Stomach (tissue), 9 donors: ENCODE results near the gene OSBP2. TPM values are rescaled to one million over a fixed set of nuclear protein-coding genes. Genes with fewer than 3 reads are reported as not detected.

Experiments
- DNase-seq, 2 donors: peaks; one replicate each; pipeline versions ENCODE4 v3.0.0 to v3.0.0-alpha.2; 2013 to 2019
- H3K27ac ChIP-seq, 5 donors: fragments of 200-600 bp in 4 of 5; sonication (generic) in 4 of 5; one replicate each; pipeline ENCODE4 v1.5.1; 2013 to 2019; ENCODE audit warnings: mild to moderate bottlenecking in 1 of 5, moderate library complexity in 1 of 5
- H3K27me3 ChIP-seq, 3 donors: fragments of 200-600 bp; sonication (generic); one replicate each; pipeline ENCODE4 v1.5.1; 2017 to 2019; ENCODE audit warnings: mixed run types in 1 of 3
- H3K36me3 ChIP-seq, 4 donors: fragments of 200-600 bp; sonication (generic); 1 replicate in 3 of 4; 2 replicates in 1 of 4; pipeline ENCODE4 v1.5.1; 2016 to 2019
- H3K4me1 ChIP-seq, 4 donors: fragments of 200-600 bp; sonication (generic); one replicate each; pipeline ENCODE4 v1.5.1; 2016 to 2019
- H3K4me3 ChIP-seq, 4 donors: fragments of 200-600 bp; sonication (generic) in 3 of 4; one replicate each; pipeline ENCODE4 v1.5.1; 2016 to 2019; ENCODE audit warnings: mild to moderate bottlenecking in 1 of 4
- H3K9me3 ChIP-seq, 4 donors: fragments of 200-600 bp; sonication (generic); one replicate each; pipeline ENCODE4 v1.5.1; 2016 to 2019
- EP300 ChIP-seq: sonication (generic); formaldehyde crosslinking; IDR thresholded peaks from one replicate; pipeline ENCODE4 v1.6.1; 2017; ENCODE audit warnings: antibody characterized with exemption
- POLR2A ChIP-seq, 4 donors: fragments of 450-650 bp; IDR thresholded peaks; one replicate each; pipeline ENCODE4 v1.6.1; 2016; ENCODE audit warnings: antibody characterized with exemption in 4 of 4, control low read depth in 2 of 4, mild to moderate bottlenecking in 1 of 4, moderate library complexity in 1 of 4
- POLR2AphosphoS5 ChIP-seq, 3 donors: sonication (generic); formaldehyde crosslinking; IDR thresholded peaks; one replicate each; pipeline ENCODE4 v1.6.1; 2016; ENCODE audit warnings: antibody characterized with exemption in 3 of 3
- WGBS, 5 donors: extraction: QIAGEN DNeasy Blood & Tissue Kit in 3 of 5; methylation state at CpG; one replicate each; pipeline versions ENCODE4 v1.1.5 to v1.1.7; 2013 to 2018; 5-methylcytosine and 5-hydroxymethylcytosine counted together
- intact Hi-C: fragments of 100-400 bp; cut with DNase I; formaldehyde crosslinking; loops from one replicate; pipeline ENCODE4 v1.15.1; 2023; ENCODE audit warnings: low total_unique reads
- polyA plus RNA-seq, 3 donors: library from polyadenylated mRNA; stranded (reverse); fragments of 200-250 nt; gene quantifications; one replicate each; pipeline ENCODE4 v1.2.3, GENCODE V29; 2013
- total RNA-seq, 5 donors: library from RNA; depleted of rRNA; stranded (reverse); fragments of >200 nt; gene quantifications; one replicate each; pipeline versions ENCODE4 v1.1.0 to v1.2.3, GENCODE V29; 2014 to 2016
- TF ChIP-seq, protein P1 (sequence below), 7 experiments: fragments of 450-650 bp in 4 of 7; fragments of 200-600 bp in 3 of 7; sonication (generic) in 3 of 7; IDR thresholded peaks; one replicate each; pipeline ENCODE4 v1.5.1; 2016 to 2019; ENCODE audit warnings: antibody characterized with exemption in 7 of 7, control low read depth in 2 of 7, mild to moderate bottlenecking in 1 of 7
- donor health status: healthy with polysubstance abuse.
- donor health status: Bipolar disorder and iron deficiency.
- donor health status: healthy.

Gene OSBP2
- total and polyA plus RNA-seq, 8 donors: 0.58 to 9.5 (median 1.8) TPM; not detected in 1

DNA sequence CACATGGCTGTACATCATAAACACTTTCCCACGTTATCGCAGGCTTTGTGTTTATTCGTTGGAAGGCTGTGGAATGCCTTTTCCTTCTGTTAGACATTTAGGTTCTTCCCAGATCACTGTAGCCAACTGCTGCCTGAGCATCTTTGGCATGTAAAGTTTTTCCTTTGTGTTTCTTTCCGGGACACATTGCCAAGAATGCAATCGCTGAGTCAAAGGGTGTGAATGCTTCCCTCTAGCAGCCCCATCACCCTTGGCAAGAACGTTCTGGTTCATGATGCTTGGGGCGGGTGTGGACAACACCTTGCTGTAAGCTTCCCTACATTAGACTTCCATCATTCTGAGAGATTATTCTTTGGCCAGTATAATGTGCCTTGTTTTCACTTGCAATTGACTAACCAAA, 136.2 kb downstream of the OSBP2 start:
- 24 to 35% (median 30%) methylated on average over 7 of the region's 7 CpGs for WGBS, 5 donors
- peak; percentile 36 to 55 for DNase-seq
- no peaks in the 10 kb centered on the region for H3K9me3 ChIP-seq
- no peak for TF ChIP-seq EP300
- TF ChIP-seq POLR2AphosphoS5 (IDR thresholded peaks at IDR 0.05): peak in 2 of 3 donors; percentile 55 to 82
- no peak for TF ChIP-seq POLR2A (IDR thresholded peaks at IDR 0.05)
- TF ChIP-seq, protein P1, sequence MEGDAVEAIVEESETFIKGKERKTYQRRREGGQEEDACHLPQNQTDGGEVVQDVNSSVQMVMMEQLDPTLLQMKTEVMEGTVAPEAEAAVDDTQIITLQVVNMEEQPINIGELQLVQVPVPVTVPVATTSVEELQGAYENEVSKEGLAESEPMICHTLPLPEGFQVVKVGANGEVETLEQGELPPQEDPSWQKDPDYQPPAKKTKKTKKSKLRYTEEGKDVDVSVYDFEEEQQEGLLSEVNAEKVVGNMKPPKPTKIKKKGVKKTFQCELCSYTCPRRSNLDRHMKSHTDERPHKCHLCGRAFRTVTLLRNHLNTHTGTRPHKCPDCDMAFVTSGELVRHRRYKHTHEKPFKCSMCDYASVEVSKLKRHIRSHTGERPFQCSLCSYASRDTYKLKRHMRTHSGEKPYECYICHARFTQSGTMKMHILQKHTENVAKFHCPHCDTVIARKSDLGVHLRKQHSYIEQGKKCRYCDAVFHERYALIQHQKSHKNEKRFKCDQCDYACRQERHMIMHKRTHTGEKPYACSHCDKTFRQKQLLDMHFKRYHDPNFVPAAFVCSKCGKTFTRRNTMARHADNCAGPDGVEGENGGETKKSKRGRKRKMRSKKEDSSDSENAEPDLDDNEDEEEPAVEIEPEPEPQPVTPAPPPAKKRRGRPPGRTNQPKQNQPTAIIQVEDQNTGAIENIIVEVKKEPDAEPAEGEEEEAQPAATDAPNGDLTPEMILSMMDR (IDR thresholded peaks at IDR 0.05): no peak
- intact Hi-C loops: no loop called here
- H3K27me3 ChIP-seq: peaks cover 0 to 6% (median 0%) of the 10 kb centered on the region in 3 donors
- H3K27ac ChIP-seq: no peak overlapping the region
- H3K4me3 ChIP-seq: no peak overlapping the region
- peaks cover 0 to 9% (median 3%) of the 10 kb centered on the region in 4 donors for H3K4me1 ChIP-seq
- no peaks in the 10 kb centered on the region for H3K36me3 ChIP-seq

DNA sequence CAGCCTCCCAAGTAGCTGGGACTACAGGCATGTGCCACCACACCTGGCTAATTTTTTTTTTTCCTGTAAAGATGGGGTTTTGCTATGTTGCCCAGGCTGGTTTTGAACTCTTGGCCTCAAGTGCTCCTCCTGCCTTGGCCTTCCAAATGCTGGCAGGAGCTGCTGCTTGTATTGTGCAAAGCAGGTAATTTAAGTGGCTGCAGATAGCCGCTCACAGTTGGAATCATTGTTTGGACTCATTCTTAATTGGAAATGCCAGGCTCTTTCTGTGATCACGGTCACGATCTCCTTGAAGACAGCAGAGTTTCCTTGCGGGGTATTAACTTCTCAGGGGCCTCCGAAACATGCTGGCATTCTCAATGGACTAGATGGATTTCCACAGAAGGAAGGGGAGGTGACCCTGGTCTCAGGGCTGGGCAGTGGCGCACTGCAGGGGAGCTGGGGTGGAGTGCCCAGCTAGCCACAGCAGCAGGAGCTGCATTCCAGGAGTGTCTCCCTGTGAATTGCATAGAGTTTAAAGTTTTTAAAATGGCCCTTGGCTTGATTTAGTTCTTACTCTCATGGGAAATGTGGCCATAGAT, 137.8 kb downstream of the OSBP2 start:
- DNase-seq: no peak
- no peak for TF ChIP-seq EP300
- TF ChIP-seq POLR2AphosphoS5 (IDR thresholded peaks at IDR 0.05): no peak
- TF ChIP-seq POLR2A (IDR thresholded peaks at IDR 0.05): no peak
- TF ChIP-seq, protein P1 (IDR thresholded peaks at IDR 0.05): no peak
- Histone ChIP-seq H3K4me1 (peaks cover 0 to 9% (median 3%) of the 10 kb centered on the region in 4 donors), H3K9me3 (no peaks in the 10 kb centered on the region), H3K36me3 (no peaks in the 10 kb centered on the region), H3K27ac (no peak overlapping the region), H3K4me3 (no peak overlapping the region), H3K27me3 (peaks cover 0 to 6% (median 0%) of the 10 kb centered on the region in 3 donors)
- intact Hi-C loops: no loop called here
- 91 to 98% (median 93%) methylated on average over 6 of the region's 6 CpGs for WGBS, 5 donors

DNA sequence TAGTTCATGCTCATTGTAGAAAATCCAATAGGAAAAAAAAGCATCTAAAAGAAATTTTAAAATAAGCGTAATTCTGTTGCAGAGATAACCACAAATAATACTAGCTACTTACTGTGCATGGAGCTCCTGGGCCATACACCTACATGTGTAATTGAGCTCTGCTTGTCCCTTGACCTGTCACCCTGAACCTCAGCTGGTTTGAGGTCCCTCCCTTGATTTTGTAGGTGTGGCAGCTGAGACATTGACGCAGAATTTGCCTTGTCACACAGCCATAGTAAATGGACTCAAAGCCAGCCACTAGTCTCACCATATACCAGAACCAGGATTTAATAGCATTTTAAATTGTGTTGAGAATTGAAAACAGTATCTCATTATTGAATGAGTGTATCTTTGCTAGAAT, 138.6 kb downstream of the OSBP2 start:
- peak; percentile 12 to 26 for DNase-seq
- H3K27me3 ChIP-seq: peaks cover 0 to 6% (median 0%) of the 10 kb centered on the region in 3 donors
- no peak for TF ChIP-seq EP300
- peak in 1 of 3 donors; percentile 15 for TF ChIP-seq POLR2AphosphoS5 (IDR thresholded peaks at IDR 0.05)
- no peak for TF ChIP-seq POLR2A (IDR thresholded peaks at IDR 0.05)
- TF ChIP-seq, protein P1 (IDR thresholded peaks at IDR 0.05): no peak
- peaks cover 0 to 9% (median 3%) of the 10 kb centered on the region in 4 donors for H3K4me1 ChIP-seq
- 65 to 79% (median 72%) methylated on average over 2 of the region's 2 CpGs for WGBS, 5 donors
- H3K36me3 ChIP-seq: no peaks in the 10 kb centered on the region
- no peak overlapping the region for H3K27ac ChIP-seq
- intact Hi-C loops: no loop called here
- peaks cover 0 to 6% (median 5%) of the 10 kb centered on the region in 4 donors for H3K9me3 ChIP-seq
- no peak overlapping the region for H3K4me3 ChIP-seq

DNA sequence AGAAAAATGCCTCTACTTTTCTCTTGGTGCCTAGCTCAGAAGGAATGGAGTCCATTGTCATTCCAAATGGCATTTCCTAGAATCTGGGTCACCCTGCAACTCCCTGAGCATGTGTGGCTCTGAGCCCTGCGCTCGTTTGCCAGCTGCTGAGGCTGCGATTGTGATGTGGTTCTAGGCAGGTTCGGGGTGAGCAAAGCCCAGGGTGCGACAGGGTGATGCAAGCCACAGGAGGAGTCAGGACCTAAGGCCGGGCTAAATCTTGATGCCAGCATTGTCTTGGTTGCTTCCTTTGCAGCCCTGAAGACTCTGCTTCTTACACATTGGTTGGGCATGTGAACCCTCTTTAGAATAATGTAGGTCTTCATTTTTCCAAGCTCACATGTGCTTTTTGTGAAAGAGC, 142.9 kb downstream of the OSBP2 start:
- no peak overlapping the region for H3K4me3 ChIP-seq
- intact Hi-C loops: no loop called here
- TF ChIP-seq EP300: no peak
- TF ChIP-seq, protein P1 (IDR thresholded peaks at IDR 0.05): no peak
- no peak for TF ChIP-seq POLR2AphosphoS5 (IDR thresholded peaks at IDR 0.05)
- TF ChIP-seq POLR2A (IDR thresholded peaks at IDR 0.05): no peak
- H3K36me3 ChIP-seq: no peaks in the 10 kb centered on the region
- no peaks in the 10 kb centered on the region for H3K27me3 ChIP-seq
- no peak overlapping the region for H3K27ac ChIP-seq
- no peaks in the 10 kb centered on the region for H3K4me1 ChIP-seq
- 68 to 86% (median 77%) methylated on average over 5 to 6 of the region's 6 CpGs for WGBS, 5 donors
- DNase-seq: peak in 1 of 2 donors; percentile 11
- peaks cover 0 to 7% (median 6%) of the 10 kb centered on the region in 4 donors for H3K9me3 ChIP-seq
